Measurements from ENCODE around the gene PPP1R13B.

- TF ChIP-seq POLR2A (IDR thresholded peaks at IDR 0.05; ENCODE audit: extremely low read depth, insufficient read length) (no peak), CTCF (IDR thresholded peaks at IDR 0.05; ENCODE audit: low read depth, low read length) (no peak), MYC (IDR thresholded peaks at IDR 0.05; ENCODE audit: low read depth, low read length) (no peak)
Observed at GRCh38 chr14:103875010-103875409, 27.6 kb upstream of the PPP1R13B start.

Measured in NB4 (cell line).